Retinal pigment epithelial cell (primary cell): ENCODE results near the gene NXPE1.

Experiments
- DNase-seq: peaks from one replicate; pipeline ENCODE4 v3.0.0-alpha.2; 2010; ENCODE audit warnings: low read depth
- H3K4me3 ChIP-seq: 2 replicates; pipeline ENCODE4 v1.5.1; 2011; ENCODE audit warnings: mild to moderate bottlenecking, low read length, control low read depth, moderate library complexity
- TF ChIP-seq, protein P1 (sequence below): conservative IDR thresholded peaks from 2 replicates; pipeline ENCODE4 v1.5.1; 2011; ENCODE audit warnings: low read depth, low read length, control low read depth, inconsistent platforms

The NXPE1 gene

DNA sequence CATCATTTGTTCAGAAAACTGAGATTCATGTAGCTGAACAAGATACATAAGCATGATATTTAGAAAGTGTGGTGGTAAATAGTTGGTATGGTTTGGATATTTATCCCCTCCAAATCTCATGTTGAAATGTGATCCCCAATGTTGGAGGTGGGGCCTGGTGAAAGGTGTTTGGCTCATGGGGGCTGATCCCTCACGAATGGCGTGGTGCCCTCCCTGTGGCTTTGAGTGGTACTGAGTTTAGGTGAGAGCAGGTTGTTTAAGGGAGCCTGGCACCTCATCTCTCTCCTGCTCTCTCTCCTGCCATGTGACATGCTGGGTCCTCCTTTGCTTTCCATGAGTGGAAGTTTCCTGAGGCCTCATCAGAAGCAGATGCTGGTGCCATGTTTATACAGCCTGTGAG is 48.1 kb downstream of the NXPE1 start:
- H3K4me3 ChIP-seq = no peak overlapping the region
- TF ChIP-seq, protein P1, sequence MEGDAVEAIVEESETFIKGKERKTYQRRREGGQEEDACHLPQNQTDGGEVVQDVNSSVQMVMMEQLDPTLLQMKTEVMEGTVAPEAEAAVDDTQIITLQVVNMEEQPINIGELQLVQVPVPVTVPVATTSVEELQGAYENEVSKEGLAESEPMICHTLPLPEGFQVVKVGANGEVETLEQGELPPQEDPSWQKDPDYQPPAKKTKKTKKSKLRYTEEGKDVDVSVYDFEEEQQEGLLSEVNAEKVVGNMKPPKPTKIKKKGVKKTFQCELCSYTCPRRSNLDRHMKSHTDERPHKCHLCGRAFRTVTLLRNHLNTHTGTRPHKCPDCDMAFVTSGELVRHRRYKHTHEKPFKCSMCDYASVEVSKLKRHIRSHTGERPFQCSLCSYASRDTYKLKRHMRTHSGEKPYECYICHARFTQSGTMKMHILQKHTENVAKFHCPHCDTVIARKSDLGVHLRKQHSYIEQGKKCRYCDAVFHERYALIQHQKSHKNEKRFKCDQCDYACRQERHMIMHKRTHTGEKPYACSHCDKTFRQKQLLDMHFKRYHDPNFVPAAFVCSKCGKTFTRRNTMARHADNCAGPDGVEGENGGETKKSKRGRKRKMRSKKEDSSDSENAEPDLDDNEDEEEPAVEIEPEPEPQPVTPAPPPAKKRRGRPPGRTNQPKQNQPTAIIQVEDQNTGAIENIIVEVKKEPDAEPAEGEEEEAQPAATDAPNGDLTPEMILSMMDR = no peak
- DNase-seq = no peak

DNA sequence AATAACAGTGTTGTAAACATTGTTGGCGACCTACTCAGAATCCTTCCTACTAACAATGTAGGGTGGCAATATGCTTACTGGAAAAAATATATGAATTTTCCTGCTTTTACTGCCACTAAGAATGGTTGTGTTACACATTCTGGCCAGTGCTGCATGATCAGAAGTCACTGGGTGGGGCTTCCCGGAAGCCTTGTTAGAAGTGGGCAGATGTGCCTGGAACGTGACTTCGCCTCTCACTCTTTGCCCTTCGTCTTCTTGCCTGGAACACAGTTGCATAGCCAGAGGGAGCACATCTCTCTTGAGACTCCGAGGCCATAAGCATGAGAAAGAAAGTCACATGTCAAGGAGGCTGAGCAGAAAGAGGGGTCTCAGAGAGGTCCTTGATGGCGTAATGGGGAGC is 48.6 kb downstream of the NXPE1 start:
- no peak for DNase-seq
- H3K4me3 ChIP-seq = no peak overlapping the region
- TF ChIP-seq, protein P1 = no peak

DNA sequence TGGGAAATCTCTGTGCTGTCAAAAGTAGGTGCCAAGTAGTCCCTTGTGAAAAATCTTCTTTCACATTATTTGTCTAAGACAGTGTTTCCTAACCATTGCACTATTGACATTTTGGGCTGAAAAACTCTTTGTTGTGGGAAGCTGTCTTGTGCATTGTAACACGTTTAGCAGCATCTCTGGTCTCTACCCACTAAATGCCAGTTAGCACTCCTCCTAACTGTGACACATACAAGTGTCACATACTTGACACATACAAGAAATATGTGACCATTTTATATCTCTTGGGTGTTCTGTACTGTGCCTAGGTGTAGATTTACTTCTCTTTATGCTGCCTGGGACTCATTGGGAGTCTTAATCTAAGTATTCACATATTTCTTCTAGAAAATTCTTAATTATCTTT is 57.8 kb downstream of the NXPE1 start:
- TF ChIP-seq, protein P1 = no peak
- no peak overlapping the region for H3K4me3 ChIP-seq
- no peak for DNase-seq

DNA sequence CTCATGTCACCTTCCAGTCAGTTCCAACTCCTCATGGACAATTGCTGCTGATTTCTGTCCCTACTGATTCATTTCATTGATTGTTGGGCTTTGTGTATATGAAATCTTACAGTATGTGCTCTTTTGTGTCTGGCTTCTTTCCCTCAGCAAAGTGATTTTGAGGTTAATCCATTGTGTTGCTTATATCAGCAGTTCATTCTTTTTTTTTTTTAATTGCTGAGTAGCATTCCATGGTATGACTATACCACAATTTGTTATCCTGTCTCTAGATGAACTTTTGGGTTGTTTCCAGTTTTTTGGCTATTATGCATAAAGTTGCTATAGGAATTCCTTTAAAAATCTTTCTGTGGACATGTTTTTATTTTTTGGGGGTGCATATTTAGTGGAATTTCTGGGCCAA is 59.9 kb downstream of the NXPE1 start:
- H3K4me3 ChIP-seq = no peak overlapping the region
- TF ChIP-seq, protein P1 = no peak
- no peak for DNase-seq

DNA sequence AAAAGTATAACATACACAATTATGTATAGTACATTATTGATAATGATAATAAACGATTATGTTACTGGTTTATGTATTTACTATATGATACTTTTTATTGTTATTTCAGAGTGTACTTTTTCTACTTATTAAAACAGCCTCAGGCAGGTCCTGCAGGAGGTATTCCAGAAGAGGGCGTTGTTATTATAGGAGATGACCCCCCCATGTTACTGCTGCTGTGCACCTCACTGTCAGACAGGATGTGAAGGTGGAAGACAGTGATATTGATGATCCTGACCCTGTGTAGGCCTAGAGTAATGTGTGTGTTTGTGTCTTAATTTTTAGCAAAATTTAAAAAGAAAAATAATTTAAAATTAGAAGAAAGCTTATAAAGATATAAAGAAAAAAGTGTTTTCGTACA is 62.8 kb downstream of the NXPE1 start:
- no peak for DNase-seq
- TF ChIP-seq, protein P1 = no peak
- H3K4me3 ChIP-seq = no peak overlapping the region

DNA sequence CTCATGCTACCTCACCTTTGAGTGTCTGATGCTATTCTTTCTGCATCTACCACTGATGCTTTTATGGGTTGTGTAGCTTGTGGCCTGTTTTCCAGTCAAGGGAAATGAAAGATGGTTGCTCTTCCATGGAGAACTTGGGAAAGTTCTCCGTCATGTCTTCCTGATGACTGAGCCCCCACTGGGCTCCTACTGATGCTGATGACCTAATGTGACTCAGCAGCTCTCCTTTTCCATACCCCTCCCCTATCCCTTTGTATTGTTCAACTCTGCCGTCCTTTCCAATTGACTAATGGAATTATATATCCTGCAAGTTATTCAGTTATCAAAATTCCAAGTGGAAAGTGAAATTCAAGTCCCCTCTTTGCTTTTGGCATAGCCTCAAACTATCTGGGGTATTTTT is 75.8 kb downstream of the NXPE1 start:
- DNase-seq = no peak
- no peak overlapping the region for H3K4me3 ChIP-seq
- TF ChIP-seq, protein P1 = no peak

DNA sequence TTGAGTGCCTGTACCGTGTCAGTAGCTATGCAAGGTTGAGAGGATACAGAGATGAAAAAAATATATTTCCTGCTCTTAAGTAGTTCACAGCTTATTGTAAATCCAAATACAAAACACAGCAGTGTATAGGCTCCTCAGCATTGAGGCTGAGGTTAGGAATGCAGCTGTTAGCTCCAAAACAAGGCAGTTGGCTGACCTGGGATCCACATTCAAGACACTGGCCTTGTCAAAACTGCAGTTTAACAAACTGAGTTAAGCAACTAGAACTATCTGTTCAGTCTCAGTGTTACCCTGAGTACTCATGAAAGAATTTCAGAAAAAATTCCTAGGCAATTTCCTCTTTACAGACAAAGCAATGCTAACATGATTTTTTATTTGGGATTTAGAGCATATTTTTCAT is 77.6 kb downstream of the NXPE1 start:
- H3K4me3 ChIP-seq = no peak overlapping the region
- TF ChIP-seq, protein P1 = no peak
- DNase-seq = no peak
